GM06990 (cell line): Measurements from ENCODE around the gene TEAD1.

ENCODE experiments used
- DNase-seq: peaks from one replicate; pipeline ENCODE4 v3.0.0-alpha.2; 2011; ENCODE audit not compliant: insufficient read length; ENCODE audit errors: extremely low read depth
- H3K27me3 ChIP-seq: replicated peaks from 2 replicates; pipeline ENCODE4 v1.6.0; 2011; ENCODE audit warnings: low read length; ENCODE audit not compliant: control insufficient read depth, insufficient read depth
- H3K36me3 ChIP-seq: 2 replicates; pipeline ENCODE4 v1.5.1; 2011; ENCODE audit warnings: low read length; ENCODE audit not compliant: control insufficient read depth, insufficient read depth
- H3K4me3 ChIP-seq: replicated peaks from 2 replicates; pipeline ENCODE4 v1.5.1; 2011; ENCODE audit warnings: low read depth, mild to moderate bottlenecking, control low read depth, low read length
- CTCF ChIP-seq: IDR thresholded peaks from 2 replicates; pipeline ENCODE4 v1.5.1; 2011; ENCODE audit warnings: low read length, control low read depth, mild to moderate bottlenecking, inconsistent platforms; ENCODE audit not compliant: insufficient read depth, poor library complexity, severe bottlenecking

TEAD1 gene

GRCh38 chr11:12786891-12787290, 112.7 kb downstream of the TEAD1 start:
- Histone ChIP-seq H3K36me3 (no peaks in the 10 kb centered on the region), H3K4me3 (no peak overlapping the region), H3K27me3 (no peaks in the 10 kb centered on the region; the same call in none of the 2 replicates)
- DNase-seq = no peak
- TF ChIP-seq CTCF = no peak

- TF ChIP-seq CTCF = no peak
- DNase-seq = no peak
- H3K27me3 ChIP-seq = no peaks in the 10 kb centered on the region; the same call in none of the 2 replicates
- H3K36me3 ChIP-seq = no peaks in the 10 kb centered on the region
- H3K4me3 ChIP-seq = no peak overlapping the region
Observed at GRCh38 chr11:12787847-12788246, 113.6 kb downstream of the TEAD1 start.

GRCh38 chr11:12789054-12789453, 114.8 kb downstream of the TEAD1 start:
- no peak for TF ChIP-seq CTCF
- DNase-seq = no peak
- Histone ChIP-seq H3K4me3 (no peak overlapping the region), H3K36me3 (no peaks in the 10 kb centered on the region), H3K27me3 (no peaks in the 10 kb centered on the region; the same call in none of the 2 replicates)

GRCh38 chr11:12789596-12790215, 115.5 kb downstream of the TEAD1 start:
- H3K36me3 ChIP-seq = no peaks in the 10 kb centered on the region
- no peak for TF ChIP-seq CTCF
- no peak overlapping the region for H3K4me3 ChIP-seq
- no peak for DNase-seq
- H3K27me3 ChIP-seq = no peaks in the 10 kb centered on the region; the same call in 1 of the 2 replicates

GRCh38 chr11:12790861-12791616, 116.8 kb downstream of the TEAD1 start:
- TF ChIP-seq CTCF = no peak
- Histone ChIP-seq H3K36me3 (no peaks in the 10 kb centered on the region), H3K27me3 (no peaks in the 10 kb centered on the region; the same call in 1 of the 2 replicates), H3K4me3 (no peak overlapping the region)
- DNase-seq = no peak
